HG02938 (cell line): ENCODE measurements around the gene HOXA7.

Experiments used
- ATAC-seq: cut with Tn5 transposase; IDR thresholded peaks from one replicate; pipeline ENCODE4 v1.9.1; 2021; ENCODE audit warnings: mild to moderate bottlenecking, moderate library complexity; ENCODE audit not compliant: unreplicated experiment

HOXA7 gene

GRCh38 chr7:27156508-27156898, at the start of gene HOXA7:
TSS of gene HOXA7 (minus strand) at chr7:27156675. CDS start at chr7:27156545, 130 bp downstream.
- ATAC-seq: no peak

DNA sequence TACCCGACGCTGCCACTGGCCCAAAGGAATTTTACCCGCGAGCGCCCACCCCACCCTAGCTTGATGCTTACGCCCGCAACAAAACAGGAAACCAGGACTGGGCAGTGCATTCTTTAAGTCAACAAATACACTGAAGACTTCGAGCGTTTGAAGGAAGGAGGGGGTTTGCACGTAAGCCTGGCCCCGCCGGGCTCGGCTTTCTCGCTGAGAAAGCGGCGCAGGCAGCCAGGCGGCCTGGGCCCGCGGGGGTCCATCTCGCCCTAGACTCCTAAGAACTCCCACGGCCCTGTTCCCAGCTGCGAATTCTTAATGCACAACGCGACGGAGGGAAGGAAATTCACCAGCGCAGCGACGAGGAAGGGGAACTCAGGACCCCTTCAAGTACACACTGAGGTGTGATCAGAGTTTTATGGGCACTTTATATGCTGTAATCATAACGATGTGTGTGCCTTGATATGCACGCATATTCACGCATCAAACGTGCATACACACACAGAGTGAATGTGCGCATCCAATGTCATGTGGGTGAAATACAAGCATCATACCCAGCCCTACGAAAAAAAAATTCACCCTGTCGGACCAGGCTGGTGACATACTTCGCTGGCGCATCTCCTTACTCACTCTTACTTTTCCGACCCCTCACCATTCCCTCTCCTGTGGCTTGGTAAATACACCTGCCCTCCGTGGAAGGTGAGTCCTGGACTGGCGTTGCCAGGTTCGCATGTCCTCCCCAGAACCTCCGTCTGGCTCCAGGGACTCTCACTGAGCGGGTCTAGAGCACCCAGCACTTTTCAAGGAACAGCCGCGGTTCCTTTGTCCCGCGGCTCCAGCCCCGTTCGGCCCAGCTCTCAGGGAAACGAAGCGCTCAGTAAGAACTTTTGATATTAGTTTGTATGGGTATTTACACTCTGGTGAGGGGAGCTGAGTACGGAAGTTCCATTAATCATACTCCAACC, 49.1 kb upstream of the HOXA7 start:
- no peak for ATAC-seq

GRCh38 chr7:27204851-27205322, 48.4 kb upstream of the HOXA7 start:
- ATAC-seq: no peak

DNA sequence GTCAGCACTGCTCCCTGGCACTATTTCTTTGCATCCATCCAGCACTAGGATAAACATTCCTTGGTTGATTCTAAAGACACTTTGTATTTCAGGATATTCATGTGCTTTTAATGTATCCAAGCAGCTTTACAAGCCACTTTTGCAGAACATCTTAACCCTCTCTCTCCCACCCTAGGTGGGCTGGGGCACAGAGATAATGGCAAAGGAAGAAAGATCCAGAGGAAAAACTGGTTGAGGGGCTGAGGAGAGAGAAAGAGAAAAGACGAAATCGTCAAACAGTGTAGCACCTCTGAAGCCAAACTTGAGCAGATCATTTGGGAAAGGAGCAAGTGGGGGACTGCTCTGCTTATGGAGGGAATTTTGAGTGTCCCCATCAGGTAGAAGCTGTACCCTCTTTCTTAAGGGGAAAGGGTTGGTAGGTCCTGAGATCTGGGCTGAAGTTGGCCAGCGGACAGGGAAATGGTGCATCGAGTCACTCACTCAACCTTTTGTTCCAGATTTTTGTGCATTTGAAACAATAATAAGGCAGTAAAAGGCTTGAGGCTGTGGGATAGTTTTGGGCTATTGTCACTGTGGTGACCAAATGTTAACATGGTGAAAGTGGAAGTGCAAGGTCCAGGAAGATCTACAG, 47.6 kb upstream of the HOXA7 start:
- ATAC-seq: no peak

DNA sequence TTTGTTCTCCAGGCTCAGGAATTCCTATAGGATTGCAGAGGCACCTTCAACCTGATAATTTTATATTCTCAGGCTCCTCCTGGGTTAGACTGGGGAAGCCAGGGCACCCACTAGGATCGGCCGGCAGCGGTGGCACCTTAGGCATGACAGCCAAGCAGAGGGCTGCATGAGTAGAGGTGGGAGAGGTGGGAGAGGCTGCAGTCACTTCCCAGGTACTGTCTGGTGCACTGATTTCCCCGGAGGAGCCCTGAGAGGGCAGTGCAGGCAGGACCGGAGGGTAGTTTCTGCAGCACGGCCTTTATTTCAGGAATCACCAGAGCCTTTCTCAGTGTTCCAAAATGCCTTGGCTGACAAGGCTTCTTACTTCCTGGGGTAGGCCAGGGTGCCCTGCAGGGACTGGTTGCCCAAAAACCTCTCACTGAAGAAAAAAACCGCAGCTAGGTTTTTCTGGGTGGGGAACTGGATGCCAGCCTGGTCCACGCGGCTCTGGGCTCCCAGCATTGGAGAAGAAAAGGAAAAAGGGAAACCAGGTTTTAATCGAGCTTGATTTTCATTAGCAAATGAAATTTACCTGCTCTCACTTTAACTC, 47.0 kb upstream of the HOXA7 start:
- no peak for ATAC-seq

DNA sequence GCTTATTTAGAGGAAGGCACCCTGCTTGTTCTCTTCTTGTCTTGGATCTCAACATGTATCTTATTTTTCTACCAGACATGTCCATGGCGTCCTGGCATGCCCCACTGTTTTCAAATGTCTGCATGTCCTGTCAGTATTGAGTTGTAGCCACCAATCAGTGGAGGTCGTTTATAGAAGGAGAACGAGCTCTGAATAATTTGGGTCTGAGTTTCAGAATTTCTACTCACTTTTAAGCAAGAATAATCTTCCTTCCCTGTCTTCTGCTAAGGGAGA, 46.3 kb upstream of the HOXA7 start:
- no peak for ATAC-seq

DNA sequence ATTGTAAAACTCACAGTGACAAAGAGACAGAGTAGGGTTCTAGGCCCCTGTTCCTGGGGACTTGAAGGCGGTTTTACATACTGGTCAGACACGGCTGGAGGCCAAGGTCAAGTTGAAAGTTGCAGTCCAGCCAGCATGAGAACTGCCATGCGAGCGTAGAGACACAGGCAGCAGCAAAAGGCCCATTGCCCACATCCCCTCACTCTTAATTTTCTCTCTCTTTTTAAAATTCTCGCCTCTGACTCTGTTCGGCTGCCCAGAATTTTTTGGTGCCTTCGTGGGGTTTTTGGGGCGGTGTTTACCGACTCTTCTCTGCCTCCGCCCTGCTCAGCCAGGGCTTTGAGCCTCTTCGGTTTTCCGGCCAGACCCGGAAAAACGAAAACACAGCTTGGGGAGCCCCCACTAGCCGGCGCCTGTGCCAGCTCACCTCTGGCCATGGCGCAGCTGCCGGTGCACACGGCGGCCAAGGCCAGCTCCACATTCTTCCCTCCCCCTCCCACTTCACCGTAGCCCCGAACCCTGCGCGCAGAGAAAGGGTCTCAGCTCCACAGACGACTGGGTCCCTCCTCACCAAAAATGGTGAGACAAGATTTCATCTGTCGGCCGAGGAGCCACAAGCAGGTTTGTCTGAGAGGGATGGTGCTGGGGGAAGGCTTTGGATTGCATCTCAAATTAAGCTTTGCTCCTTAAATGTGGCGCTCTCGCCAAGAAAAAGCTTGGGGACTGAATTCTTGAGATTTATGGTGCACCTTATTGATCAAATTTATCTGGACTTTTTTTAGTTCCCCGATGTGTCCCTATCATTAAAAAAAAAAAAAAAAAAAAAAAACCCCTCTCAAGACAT, 45.8 kb upstream of the HOXA7 start:
- ATAC-seq: no peak

DNA sequence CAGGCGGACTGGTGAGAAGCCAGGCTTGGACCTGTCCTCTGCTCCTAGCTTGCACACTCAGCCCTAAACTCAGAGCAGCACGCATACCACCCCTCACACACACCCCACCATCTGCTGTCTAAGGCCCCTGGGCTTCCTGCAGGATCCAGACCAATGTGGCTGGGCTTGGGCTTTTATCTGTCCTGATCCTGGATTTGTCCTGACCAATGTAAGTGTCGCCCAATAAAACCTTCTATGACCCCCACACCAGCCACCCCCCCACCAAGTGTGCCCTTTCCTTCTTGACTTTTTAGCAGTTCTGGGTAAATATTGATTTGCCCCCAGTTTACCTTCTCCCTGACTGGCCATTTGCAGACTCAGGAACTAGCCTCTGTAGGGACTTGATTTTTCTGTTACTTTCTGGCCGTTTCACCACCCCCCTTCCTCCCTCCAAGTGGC, 45.1 kb upstream of the HOXA7 start:
- ATAC-seq: no peak

DNA sequence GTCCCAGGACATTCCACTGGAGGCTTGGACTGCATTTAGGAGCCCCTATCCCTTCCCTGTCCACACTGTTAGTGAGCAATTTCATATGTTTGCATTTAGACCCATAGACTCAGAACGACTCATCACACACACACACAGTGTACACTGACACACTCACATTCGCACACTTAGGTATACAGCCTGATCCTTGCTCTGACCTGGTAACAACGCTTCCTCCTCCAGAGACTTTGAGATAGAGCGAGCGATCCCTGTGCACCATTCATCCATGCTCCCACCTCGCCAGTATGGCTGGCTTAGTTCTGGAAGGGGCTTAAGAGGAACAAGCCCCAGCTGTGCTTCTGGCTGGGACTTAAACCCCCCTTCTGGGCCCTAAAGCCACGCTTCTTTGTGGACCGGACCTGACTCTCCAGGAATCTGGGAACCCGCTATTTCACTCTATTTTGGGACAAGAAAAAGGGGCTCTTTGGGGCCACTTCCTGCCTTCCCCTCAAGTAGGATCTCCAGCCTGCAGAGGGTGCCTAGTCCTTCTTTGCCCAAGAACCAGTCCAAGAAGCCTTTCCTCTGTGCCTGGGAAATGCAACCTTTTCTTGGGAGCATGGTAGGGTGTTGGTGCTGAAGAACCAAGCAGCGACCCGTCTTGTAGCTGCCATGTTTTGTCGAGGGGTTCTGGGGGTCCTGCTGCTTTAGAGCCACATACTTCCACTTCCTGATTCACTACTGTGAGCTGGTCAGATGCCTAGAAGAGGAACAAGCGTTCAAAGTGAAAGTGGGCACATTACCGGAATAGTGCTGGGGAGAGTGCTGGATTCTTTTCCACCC, 44.5 kb upstream of the HOXA7 start:
- ATAC-seq: no peak

- no peak for ATAC-seq
Measured at GRCh38 chr7:27199849-27200760, 43.6 kb upstream of the HOXA7 start, which contains the start of gene HOXA13. TSS of gene HOXA13 (minus strand) at chr7:27200091. CDS start at chr7:27200077, 14 bp downstream.

DNA sequence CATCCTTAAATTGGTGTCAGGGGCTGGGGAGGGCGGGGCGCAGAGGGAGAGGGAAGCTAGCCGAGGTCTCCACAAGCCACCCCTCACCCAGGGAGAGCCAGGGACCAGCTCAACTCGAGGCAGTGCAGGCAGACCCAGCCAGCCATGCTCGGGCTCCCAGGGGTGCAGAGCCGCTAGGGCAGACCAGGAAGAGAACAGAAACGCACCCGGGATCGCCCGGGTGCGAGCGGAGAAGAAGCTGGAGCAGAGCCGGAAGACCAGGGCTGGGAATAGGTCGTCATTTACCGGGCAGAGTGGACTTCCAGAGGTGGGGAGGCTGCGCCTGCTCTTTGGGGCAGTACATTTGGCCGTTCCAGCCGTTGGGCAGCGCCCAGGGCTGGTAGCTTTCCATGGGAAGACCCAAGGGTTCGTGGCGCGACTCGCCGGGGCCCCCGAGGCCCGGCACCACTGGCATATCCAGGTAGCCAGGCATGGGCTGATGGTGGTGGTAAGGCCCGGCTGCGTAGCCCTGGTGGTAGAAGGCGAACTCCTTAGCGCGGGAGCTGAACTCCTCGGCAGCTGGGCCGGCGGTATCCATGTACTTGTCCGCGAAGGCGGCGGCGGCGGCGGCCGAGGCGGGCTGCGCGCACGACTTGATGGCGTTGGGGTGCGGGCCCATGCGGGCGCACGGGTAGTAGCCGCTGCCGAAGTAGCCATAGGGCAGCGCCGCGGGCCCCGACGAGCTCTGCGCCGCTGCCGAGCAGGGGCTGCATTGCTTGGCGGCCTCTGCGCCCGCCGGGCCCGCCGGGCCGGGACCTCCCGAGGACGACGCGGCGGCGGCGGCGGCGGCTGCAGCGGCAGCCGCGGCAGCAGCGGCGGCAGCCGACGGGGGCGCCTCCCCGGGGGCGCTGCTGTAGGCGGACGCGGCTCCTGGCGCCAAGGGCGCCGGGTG, 42.7 kb upstream of the HOXA7 start:
- ATAC-seq: no peak

DNA sequence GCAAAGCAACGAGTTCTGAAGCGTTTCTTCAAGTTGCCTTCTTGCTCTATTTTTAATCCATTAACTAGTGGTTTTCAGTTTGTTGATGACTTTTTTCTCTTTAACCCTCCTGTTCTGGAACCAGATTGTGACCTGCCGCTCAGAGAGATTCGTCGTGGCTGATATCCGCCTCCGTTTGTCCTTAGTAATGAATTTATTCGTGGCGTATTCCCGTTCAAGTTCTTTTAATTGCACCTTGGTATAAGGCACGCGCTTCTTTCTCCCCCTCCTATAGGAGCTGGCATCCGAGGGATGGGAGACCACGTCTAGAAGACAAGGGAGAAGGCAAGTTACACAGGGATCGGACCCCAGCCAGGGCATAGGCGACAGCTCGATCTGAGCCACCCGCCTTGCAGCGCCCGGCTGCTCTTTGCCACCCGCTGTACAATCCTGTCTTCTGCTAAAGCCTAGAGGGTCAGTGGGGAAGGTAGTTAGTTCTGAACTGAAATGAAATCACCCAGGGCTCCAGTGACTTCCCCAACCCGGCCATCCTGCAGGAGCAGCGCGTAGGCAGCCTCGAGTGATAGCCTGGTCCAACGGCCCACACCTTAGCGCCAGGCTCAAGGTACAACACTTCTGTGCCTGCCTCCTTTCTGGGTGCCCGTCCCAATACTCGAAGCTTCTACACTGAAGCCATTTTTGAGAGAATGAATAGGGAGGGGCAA, 41.8 kb upstream of the HOXA7 start:
- no peak for ATAC-seq

DNA sequence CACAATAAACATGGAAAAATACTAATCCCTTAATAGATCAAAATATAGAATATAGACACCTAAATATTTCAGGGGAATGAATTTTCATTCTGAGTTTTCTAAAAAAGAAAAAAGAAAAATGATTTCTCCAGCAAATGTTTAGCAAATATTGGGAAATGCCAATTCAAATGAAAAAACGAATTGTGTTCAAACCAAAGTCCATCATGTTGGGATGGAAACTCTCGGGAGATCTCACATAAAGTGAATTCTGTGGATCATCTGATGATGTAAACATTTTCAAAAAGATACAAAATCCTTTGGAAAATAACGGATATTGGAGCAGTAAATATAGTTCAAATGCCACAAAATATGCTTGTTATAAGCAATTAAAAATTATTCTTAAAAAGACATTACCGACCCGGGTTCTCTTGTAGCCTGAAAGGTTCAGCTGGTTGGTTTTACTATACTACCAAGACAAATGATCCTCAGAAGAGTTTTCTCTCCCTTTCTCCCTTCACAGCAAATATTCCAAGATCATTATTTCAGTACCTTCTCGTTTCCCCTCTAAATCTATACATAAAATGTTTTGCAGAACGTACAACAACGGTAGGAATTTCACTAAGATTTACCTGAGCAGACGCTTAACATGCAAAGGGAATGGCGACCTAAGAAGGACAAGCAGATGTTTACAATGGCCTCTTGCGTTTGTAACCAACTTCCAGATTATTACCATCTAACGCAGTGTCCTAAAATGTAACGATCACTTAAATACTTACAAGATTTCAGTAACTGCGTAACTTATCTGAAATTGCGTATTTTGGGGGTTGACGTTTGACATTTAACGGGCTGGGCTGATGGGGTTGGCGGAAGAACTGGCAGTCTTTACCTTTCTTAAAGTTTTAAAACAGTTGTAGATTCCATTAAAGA, 40.9 kb upstream of the HOXA7 start:
- no peak for ATAC-seq

GRCh38 chr7:27196287-27196767, 39.9 kb upstream of the HOXA7 start:
- ATAC-seq: no peak

- ATAC-seq: no peak
Measured at GRCh38 chr7:27194686-27195379, 38.4 kb upstream of the HOXA7 start.

DNA sequence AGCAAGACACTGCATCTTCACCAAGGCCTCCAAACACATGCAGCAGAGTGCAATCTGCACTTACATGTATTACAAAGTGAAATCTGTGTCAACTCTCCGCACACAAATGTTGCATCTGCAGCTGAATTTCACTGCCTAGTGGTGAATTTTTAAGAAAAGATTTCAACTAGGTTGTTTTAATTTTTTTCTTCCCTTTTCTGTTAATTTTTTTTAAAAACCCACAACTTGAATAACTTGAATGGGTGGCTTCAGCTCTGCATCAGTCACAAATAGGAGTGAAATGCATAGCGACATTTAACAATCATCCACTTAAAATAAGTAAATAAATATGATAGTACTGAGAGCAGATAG, 37.5 kb upstream of the HOXA7 start:
- no peak for ATAC-seq
